Stomach (tissue), 4 donors: ENCODE results near the gene NDC1.

ENCODE experiments used
- CTCF ChIP-seq, 7 experiments: fragments of 450-650 bp in 4 of 7; fragments of 200-600 bp in 3 of 7; sonication (generic) in 3 of 7; IDR thresholded peaks; one replicate each; pipeline ENCODE4 v1.5.1; 2016 to 2019; ENCODE audit warnings: antibody characterized with exemption in 7 of 7, control low read depth in 2 of 7, mild to moderate bottlenecking in 1 of 7
- EP300 ChIP-seq: sonication (generic); formaldehyde crosslinking; IDR thresholded peaks from one replicate; pipeline ENCODE4 v1.6.1; 2017; ENCODE audit warnings: antibody characterized with exemption
- POLR2A ChIP-seq, 4 donors: fragments of 450-650 bp; IDR thresholded peaks; one replicate each; pipeline ENCODE4 v1.6.1; 2016; ENCODE audit warnings: antibody characterized with exemption in 4 of 4, control low read depth in 2 of 4, mild to moderate bottlenecking in 1 of 4, moderate library complexity in 1 of 4
- POLR2AphosphoS5 ChIP-seq, 3 donors: sonication (generic); formaldehyde crosslinking; IDR thresholded peaks; one replicate each; pipeline ENCODE4 v1.6.1; 2016; ENCODE audit warnings: antibody characterized with exemption in 3 of 3

DNA sequence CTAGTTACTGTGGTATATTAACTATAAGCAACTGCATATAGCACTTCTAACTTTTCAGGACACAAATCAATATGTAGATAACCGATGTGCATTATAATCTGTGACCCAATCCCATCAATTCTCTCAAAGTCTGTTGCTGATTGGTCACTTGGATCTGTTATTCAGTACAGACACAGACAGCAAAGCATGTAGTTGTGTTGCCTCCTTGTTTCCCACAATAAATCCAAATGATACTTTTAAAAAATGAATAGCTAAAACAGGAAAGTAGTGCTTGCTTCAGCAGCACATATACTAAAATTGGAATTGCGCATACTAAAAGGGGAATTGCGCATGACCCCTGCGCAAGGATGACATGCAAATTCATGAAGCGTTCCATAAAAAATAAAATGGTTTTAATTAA is 28.1 kb downstream of the NDC1 start:
- TF ChIP-seq CTCF (IDR thresholded peaks at IDR 0.05) (no peak), POLR2AphosphoS5 (IDR thresholded peaks at IDR 0.05) (no peak), POLR2A (IDR thresholded peaks at IDR 0.05) (no peak), EP300 (no peak)
